Heart left ventricle (tissue), 16 donors: ENCODE data around the gene PSMB10. TPM values are rescaled to one million over a fixed set of nuclear protein-coding genes. Genes with fewer than 3 reads are reported as not detected.

Experiments used
- ATAC-seq, 4 donors: fragments of 200-7000 bp; cut with Tn5 transposase; one replicate each; pipeline ENCODE4 v1.9.1; 2020 to 2022; ENCODE audit warnings: moderate library complexity in 4 of 4, mild to moderate bottlenecking in 3 of 4, moderate number of reproducible peaks in 1 of 4
- DNase-seq, 5 donors: peaks; one replicate each; pipeline ENCODE4 v3.0.0-alpha.2; 2020
- H3K27ac ChIP-seq, 12 donors: fragments of 200-600 bp; sonication (generic) in 4 of 12; one replicate each; pipeline versions ENCODE4 v1.5.0 to v1.8.0; 2016 to 2022; ENCODE audit warnings: mild to moderate bottlenecking in 2 of 12
- H3K27me3 ChIP-seq, 9 donors: fragments of 200-600 bp; sonication (generic) in 2 of 9; one replicate each; pipeline versions ENCODE4 v1.5.1 to v1.8.0; 2016 to 2022; ENCODE audit warnings: mild to moderate bottlenecking in 3 of 9
- H3K36me3 ChIP-seq, 9 donors: fragments of 200-600 bp; sonication (generic) in 2 of 9; one replicate each; pipeline versions ENCODE4 v1.5.0 to v1.8.0; 2018 to 2022; ENCODE audit warnings: mild to moderate bottlenecking in 2 of 9
- H3K4me1 ChIP-seq, 12 donors: fragments of 200-600 bp; sonication (generic) in 4 of 12; one replicate each; pipeline versions ENCODE4 v1.5.0 to v1.8.0; 2016 to 2022; ENCODE audit warnings: mild to moderate bottlenecking in 3 of 12
- H3K4me3 ChIP-seq, 12 donors: fragments of 200-600 bp; sonication (generic) in 4 of 12; one replicate each; pipeline versions ENCODE4 v1.5.0 to v1.8.0; 2017 to 2022; ENCODE audit warnings: mild to moderate bottlenecking in 9 of 12, moderate library complexity in 4 of 12
- H3K9me3 ChIP-seq, 12 donors: fragments of 200-600 bp; sonication (generic) in 4 of 12; one replicate each; pipeline versions ENCODE4 v1.5.0 to v1.8.0; 2016 to 2022; ENCODE audit warnings: mild to moderate bottlenecking in 1 of 12
- CTCF ChIP-seq, 12 donors: fragments of 200-600 bp; sonication (generic) in 4 of 12; IDR thresholded peaks; one replicate each; pipeline versions ENCODE4 v1.5.0 to v1.8.0; 2018 to 2022; ENCODE audit warnings: antibody characterized with exemption in 12 of 12, mild to moderate bottlenecking in 5 of 12
- POLR2A ChIP-seq, 2 donors: fragments of 450-650 bp; IDR thresholded peaks; one replicate each; pipeline ENCODE4 v1.6.1; 2017; ENCODE audit warnings: antibody characterized with exemption in 2 of 2, mild to moderate bottlenecking in 2 of 2, moderate library complexity in 2 of 2
- WGBS, 4 donors: extraction: QIAGEN DNeasy Blood & Tissue Kit in 2 of 4; methylation state at CpG; one replicate each; pipeline versions ENCODE4 v1.1.5 to v1.1.7; 2013 to 2018; 5-methylcytosine and 5-hydroxymethylcytosine counted together
- intact Hi-C, 10 donors: fragments of 100-400 bp; cut with DNase I; formaldehyde crosslinking; loops; one replicate each; pipeline versions ENCODE4 v1.11.1 to v1.14.2; 2022
- polyA plus RNA-seq, 2 donors: library from polyadenylated mRNA; stranded (reverse); fragments of 200-250 nt; gene quantifications; one replicate each; pipeline ENCODE4 v1.2.3, GENCODE V29; 2013
- total RNA-seq, 9 donors: library from RNA; depleted of rRNA in 2 of 9; stranded (reverse); fragments of >200 nt in 2 of 9; fragmentation: NEBNext Ultra II Directional in 3 of 9; extraction: Animal tissue kit (Norgen Biotek cat#: 25700) in 3 of 9; gene quantifications; one replicate each; pipeline versions ENCODE4 v1.1.0 to v1.2.4, GENCODE V29; 2016 to 2023
- donor health status: ischemic (EF 13 %, LVEDD 7.1; RV severe dilation, severe dysfunction).
- donor health status: healthy with polysubstance abuse.
- donor health status: DM: no; HTN: yes; CAD: no.
- donor health status: DM: no; HTN: no; CAD: no.
- donor health status: ischemic (EF 25% LVEDD 6.9; RV normal size, moderate dysfunction).
- donor health status: ischemic (EF 25% LVEDD 5.7; RV mildly dilated, moderate dysfunction).
- donor health status: healthy.
- donor health status: DM: yes; HTN: yes; CAD: no.
- donor health status: ischemic (EF 35%, LVEDD 5.7; RV mildly dilated, moderate dysfunction).
- donor health status: nonischemic (EF 11% LVEDD 7.7; RV severe dilation, severe dysfunction).
- donor health status: DM: yes; HTN: yes; CAD: no.
- donor health status: PGD.
- donor health status: ischemic (EF 29% LVEDD 5.4; RV normal size, mild dysfunction).
- donor health status: nonischemic (EF 23%, LVEDD 6.1; RV moderate dilation, normal function).

The PSMB10 gene
- total and polyA plus RNA-seq, 11 donors: 39.4 to 182 (median 60.5) TPM

GRCh38 chr16:67946128-67946569 lies 9.5 kb upstream of the PSMB10 start:
- whole genome bisulfite sequencing, 4 donors: 94 to 96% (median 95%) methylated on average over 20 of the region's 20 CpGs
- ATAC-seq (no peak), DNase-seq (no peak)
- peaks cover 4 to 64% (median 34%) of the 10 kb centered on the region in 12 donors for H3K4me1 ChIP-seq
- TF ChIP-seq POLR2A (IDR thresholded peaks at IDR 0.05) (no peak), CTCF (IDR thresholded peaks at IDR 0.05) (no peak)
- H3K36me3 ChIP-seq: peaks cover 15 to 99% (median 97%) of the 10 kb centered on the region in 9 donors
- intact Hi-C loops: no loop called here
- H3K9me3 ChIP-seq: no peaks in the 10 kb centered on the region
- no peaks in the 10 kb centered on the region for H3K27me3 ChIP-seq
- H3K4me3 ChIP-seq: no peak overlapping the region
- peak overlapping the region in 7 of 12 donors; percentile 4 to 89 (median 68) for H3K27ac ChIP-seq

GRCh38 chr16:67945392-67945933 lies 8.8 kb upstream of the PSMB10 start:
- intact Hi-C loops: no loop called here
- H3K27me3 ChIP-seq: no peaks in the 10 kb centered on the region
- peaks cover 4 to 60% (median 32%) of the 10 kb centered on the region in 12 donors for H3K4me1 ChIP-seq
- H3K4me3 ChIP-seq: no peak overlapping the region
- H3K9me3 ChIP-seq: no peaks in the 10 kb centered on the region
- no peak for TF ChIP-seq POLR2A (IDR thresholded peaks at IDR 0.05)
- TF ChIP-seq CTCF (IDR thresholded peaks at IDR 0.05): no peak
- ATAC-seq (peak in 2 of 4 donors; percentile 0 to 5), DNase-seq (peak in 2 of 5 donors; percentile 60 to 75)
- peak overlapping the region in 11 of 12 donors; percentile 8 to 89 (median 68) for H3K27ac ChIP-seq
- H3K36me3 ChIP-seq: peaks cover 15 to 99% (median 96%) of the 10 kb centered on the region in 9 donors
- WGBS, 4 donors: 69 to 85% (median 71%) methylated on average over 13 to 24 of the region's 24 CpGs

- DNase-seq (no peak), ATAC-seq (no peak)
- intact Hi-C loops: loop anchor here in 2 of 10 donors (5.0 kb wide), 2 partner anchors 77 to 97 kb away; partner anchors contain the start of genes DDX28 (in 1 of the 2) and DUS2 (in 1 of the 2)
- Histone ChIP-seq H3K4me1 (peaks cover 4 to 66% (median 32%) of the 10 kb centered on the region in 12 donors), H3K36me3 (peaks cover 15 to 99% (median 96%) of the 10 kb centered on the region in 9 donors), H3K27ac (peak overlapping the region in 11 of 12 donors; percentile 47 to 89 (median 68)), H3K9me3 (no peaks in the 10 kb centered on the region), H3K27me3 (no peaks in the 10 kb centered on the region), H3K4me3 (no peak overlapping the region)
- TF ChIP-seq POLR2A (IDR thresholded peaks at IDR 0.05) (no peak), CTCF (IDR thresholded peaks at IDR 0.05) (no peak)
- 84 to 87% (median 86%) methylated on average over 13 to 24 of the region's 24 CpGs for WGBS, 4 donors
Measured at GRCh38 chr16:67944690-67945391, 8.2 kb upstream of the PSMB10 start.
